ENCODE data around the gene SNTG2.

- TF ChIP-seq CTCF (IDR thresholded peaks at IDR 0.05) (no peak), POLR2A (IDR thresholded peaks at IDR 0.05) (no peak)
These were observed 257.9 kb downstream of the SNTG2 start for GRCh38 chr2:1208522-1208921.
